Smooth muscle cell (in vitro differentiated cells): Measurements from ENCODE around the gene CXCR4. TPM values are rescaled to one million over a fixed set of nuclear protein-coding genes. Genes with fewer than 3 reads are reported as not detected.

ENCODE experiments used
- DNase-seq: peaks from one replicate; lab custom pipeline; 2025; ENCODE audit not compliant: unreplicated experiment; lab: John Stamatoyannopoulos, UW
- H2AFZ ChIP-seq: fragments of 200-600 bp; sonication (generic); 2 replicates; pipeline ENCODE4 v1.6.0; 2016; ENCODE audit warnings: antibody characterized with exemption, low read depth, mild to moderate bottlenecking
- H3F3A ChIP-seq: fragments of 200-600 bp; sonication (generic); 2 replicates; pipeline ENCODE4 v1.6.0; 2017; ENCODE audit warnings: antibody characterized with exemption, low read depth
- H3K27ac ChIP-seq: fragments of 200-600 bp; sonication (generic); 2 replicates; pipeline ENCODE4 v1.5.1; 2016; ENCODE audit warnings: low read depth, mild to moderate bottlenecking
- H3K27me3 ChIP-seq: fragments of 200-600 bp; sonication (generic); 2 replicates; pipeline ENCODE4 v1.6.1; 2016; ENCODE audit warnings: low read depth, mild to moderate bottlenecking
- H3K36me3 ChIP-seq: fragments of 200-600 bp; sonication (generic); 2 replicates; pipeline ENCODE4 v1.5.1; 2016; ENCODE audit warnings: low read depth
- H3K4me1 ChIP-seq: fragments of 200-600 bp; sonication (generic); 2 replicates; pipeline ENCODE4 v1.5.1; 2016; ENCODE audit warnings: low read depth
- H3K4me2 ChIP-seq: fragments of 200-600 bp; sonication (generic); 2 replicates; pipeline ENCODE4 v1.6.0; 2016; ENCODE audit warnings: mild to moderate bottlenecking
- H3K4me3 ChIP-seq: fragments of 200-600 bp; sonication (generic); 2 replicates; pipeline ENCODE4 v1.5.1; 2016; ENCODE audit warnings: mild to moderate bottlenecking
- H3K79me2 ChIP-seq: fragments of 200-600 bp; sonication (generic); 2 replicates; pipeline ENCODE4 v1.6.0; 2016; ENCODE audit warnings: low read depth, mild to moderate bottlenecking
- H3K9ac ChIP-seq: fragments of 200-600 bp; sonication (generic); 2 replicates; pipeline ENCODE4 v1.6.0; 2016; ENCODE audit warnings: low read depth
- H3K9me3 ChIP-seq: fragments of 200-600 bp; sonication (generic); replicated peaks from 2 replicates; pipeline ENCODE4 v1.5.1; 2016; ENCODE audit warnings: low read depth
- H4K20me1 ChIP-seq: fragments of 200-600 bp; sonication (generic); 2 replicates; pipeline ENCODE4 v1.6.0; 2016; ENCODE audit warnings: low read depth
- WGBS: methylation state at CpG from one replicate; pipeline ENCODE4 v1.1.7; 2016; ENCODE audit warnings: low lambda C conversion rate; 5-methylcytosine and 5-hydroxymethylcytosine counted together
- polyA plus RNA-seq: library from polyadenylated mRNA; unstranded; fragments of >200 nt; fragmentation: Nextera tagmentation; extraction: Ambion mirVana; gene quantifications from 2 replicates; pipeline ENCODE4 v1.2.1, GENCODE V29; 2016
- total RNA-seq: library from RNA; depleted of rRNA; stranded (reverse); fragments of >200 nt; gene quantifications from 2 replicates; pipeline ENCODE4 v1.2.3, GENCODE V29; 2014
- TF ChIP-seq, protein P1 (sequence below): fragments of 200-600 bp; sonication (generic); IDR thresholded peaks from 2 replicates; pipeline ENCODE4 v1.5.1; 2017; ENCODE audit warnings: borderline replicate concordance, mild to moderate bottlenecking, antibody characterized with exemption; ENCODE audit not compliant: insufficient read depth, poor library complexity, severe bottlenecking

CXCR4 gene
- total and polyA plus RNA-seq, 2 experiments from 2014 or later, result 2.8 to 4.0 TPM

DNA sequence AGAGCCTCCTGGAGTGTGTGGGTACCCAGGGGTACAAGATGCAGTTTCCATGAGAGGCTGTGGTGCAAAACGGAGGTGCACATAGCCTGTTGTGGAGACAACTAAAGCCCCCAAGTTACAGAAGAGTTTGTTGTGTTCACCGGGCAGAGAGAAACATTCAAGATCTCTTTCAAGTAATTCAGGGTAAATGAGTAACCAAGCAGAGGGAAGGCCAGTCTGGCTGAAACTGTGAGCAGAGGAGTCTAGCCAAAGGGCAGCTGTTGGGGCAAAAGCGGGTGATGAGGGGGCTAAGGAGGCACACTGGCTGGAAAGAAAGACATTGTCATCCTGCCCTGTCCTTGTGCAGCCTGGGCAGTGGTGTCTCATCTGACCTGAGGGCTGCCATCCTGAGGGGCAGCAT, 52.0 kb downstream of the CXCR4 start:
- TF ChIP-seq, protein P1, sequence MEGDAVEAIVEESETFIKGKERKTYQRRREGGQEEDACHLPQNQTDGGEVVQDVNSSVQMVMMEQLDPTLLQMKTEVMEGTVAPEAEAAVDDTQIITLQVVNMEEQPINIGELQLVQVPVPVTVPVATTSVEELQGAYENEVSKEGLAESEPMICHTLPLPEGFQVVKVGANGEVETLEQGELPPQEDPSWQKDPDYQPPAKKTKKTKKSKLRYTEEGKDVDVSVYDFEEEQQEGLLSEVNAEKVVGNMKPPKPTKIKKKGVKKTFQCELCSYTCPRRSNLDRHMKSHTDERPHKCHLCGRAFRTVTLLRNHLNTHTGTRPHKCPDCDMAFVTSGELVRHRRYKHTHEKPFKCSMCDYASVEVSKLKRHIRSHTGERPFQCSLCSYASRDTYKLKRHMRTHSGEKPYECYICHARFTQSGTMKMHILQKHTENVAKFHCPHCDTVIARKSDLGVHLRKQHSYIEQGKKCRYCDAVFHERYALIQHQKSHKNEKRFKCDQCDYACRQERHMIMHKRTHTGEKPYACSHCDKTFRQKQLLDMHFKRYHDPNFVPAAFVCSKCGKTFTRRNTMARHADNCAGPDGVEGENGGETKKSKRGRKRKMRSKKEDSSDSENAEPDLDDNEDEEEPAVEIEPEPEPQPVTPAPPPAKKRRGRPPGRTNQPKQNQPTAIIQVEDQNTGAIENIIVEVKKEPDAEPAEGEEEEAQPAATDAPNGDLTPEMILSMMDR, result no peak
- H3K27ac ChIP-seq, result peak overlapping the region; percentile 14
- H3K9me3 ChIP-seq, result no peaks in the 10 kb centered on the region
- no peaks in the 10 kb centered on the region for H3K36me3 ChIP-seq
- H3K9ac ChIP-seq, result no peak overlapping the region
- H3K4me1 ChIP-seq, result peaks cover 10% of the 10 kb centered on the region
- no peaks in the 10 kb centered on the region for H3K27me3 ChIP-seq
- no peaks in the 10 kb centered on the region for H4K20me1 ChIP-seq
- no peaks in the 10 kb centered on the region for H3K79me2 ChIP-seq
- 73% methylated on average over 3 of the region's 3 CpGs for WGBS
- H3K4me3 ChIP-seq, result no peak overlapping the region
- H2AFZ ChIP-seq, result no peak overlapping the region
- peak overlapping the region; percentile 48 for H3K4me2 ChIP-seq
- H3F3A ChIP-seq, result peaks cover 7% of the 10 kb centered on the region
- no peak for DNase-seq

DNA sequence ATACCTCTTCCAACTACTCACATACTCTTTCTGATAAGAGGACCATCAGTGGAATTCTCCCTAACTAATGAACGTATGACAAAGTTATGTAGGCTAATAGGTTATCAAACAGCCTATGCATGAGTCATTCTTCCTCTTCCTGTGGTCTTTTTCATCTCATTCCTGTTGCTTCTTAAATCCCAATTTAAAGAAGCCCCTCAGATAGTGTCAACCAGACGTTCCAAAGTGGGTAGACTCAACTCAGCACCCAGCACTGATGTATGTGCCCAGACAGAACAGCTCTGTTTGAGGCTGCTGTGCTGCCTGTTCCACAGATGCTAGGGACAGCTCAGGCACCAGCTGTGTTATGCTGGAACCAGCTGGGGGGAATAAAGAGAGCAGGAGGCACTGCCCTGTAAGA, 52.6 kb downstream of the CXCR4 start:
- no peak overlapping the region for H3K9ac ChIP-seq
- TF ChIP-seq, protein P1, result no peak
- no peak overlapping the region for H3K4me3 ChIP-seq
- H3K27me3 ChIP-seq, result no peaks in the 10 kb centered on the region
- no peaks in the 10 kb centered on the region for H3K9me3 ChIP-seq
- peak overlapping the region; percentile 14 for H3K27ac ChIP-seq
- H3K36me3 ChIP-seq, result no peaks in the 10 kb centered on the region
- H3K4me1 ChIP-seq, result peaks cover 10% of the 10 kb centered on the region
- no peak overlapping the region for H2AFZ ChIP-seq
- H3K4me2 ChIP-seq, result peak overlapping the region; percentile 48
- WGBS, result 14% methylated on average over 2 of the region's 2 CpGs
- H3K79me2 ChIP-seq, result no peaks in the 10 kb centered on the region
- DNase-seq, result no peak
- H3F3A ChIP-seq, result peaks cover 7% of the 10 kb centered on the region
- H4K20me1 ChIP-seq, result no peaks in the 10 kb centered on the region

Other genes starting within 250 kb of the CXCR4 start
- 19.0 TPM in 2 replicates for gene MCM6, start 241.7 kb downstream of the CXCR4 start, total RNA-seq
- gene MCM6, start 241.7 kb downstream of the CXCR4 start, polyA plus RNA-seq, result 15.0 and 17.3 TPM in 2 replicates
- gene DARS1, start 132.5 kb downstream of the CXCR4 start, total RNA-seq, result 112 and 121 TPM in 2 replicates
- gene DARS1, start 132.5 kb downstream of the CXCR4 start, polyA plus RNA-seq, result 110 and 119 TPM in 2 replicates